Measurements from ENCODE around the gene LRRC25.
"Not testable (repeated sequence)": the region's sequence is repeated elsewhere in the genome, so short reads cannot be mapped to it uniquely, and the experiment has no call there.

Gene LRRC25

DNA sequence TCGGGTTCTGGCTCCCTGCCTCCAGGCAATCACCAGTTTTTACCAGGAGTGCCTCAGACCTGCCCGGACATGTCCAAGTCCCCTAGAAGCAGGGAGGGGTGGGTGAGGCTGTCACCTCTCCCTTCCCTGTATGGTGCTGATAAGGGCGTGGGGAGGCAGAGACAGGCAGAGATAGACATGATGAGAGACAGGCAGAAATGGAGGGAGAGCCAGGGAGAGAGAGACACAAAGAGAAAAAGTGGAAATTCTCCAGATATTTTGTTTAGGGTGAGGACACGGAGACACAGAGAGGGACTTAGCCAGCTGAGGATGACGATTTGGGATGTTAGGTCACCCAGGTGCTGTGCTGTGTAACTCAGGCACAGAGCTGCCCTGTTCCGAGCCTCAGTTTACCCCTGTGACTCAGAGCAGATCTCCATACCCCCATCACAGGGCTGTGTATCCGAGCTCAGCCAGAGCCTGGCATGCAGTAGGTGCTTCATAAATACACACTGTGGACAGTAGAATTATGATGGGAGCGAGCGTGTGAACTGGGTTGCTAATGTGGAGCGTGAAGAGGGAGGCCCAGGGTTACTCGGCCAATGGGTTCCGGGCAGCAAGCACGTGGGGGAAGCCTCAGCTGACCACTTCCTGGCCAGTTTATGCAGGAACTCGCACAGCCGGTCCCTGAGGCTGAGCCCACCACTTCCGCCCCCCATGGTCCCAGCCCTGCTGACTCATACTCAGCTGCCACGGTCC lies 23.4 kb downstream of the LRRC25 start:
- no peak for DNase-seq

DNA sequence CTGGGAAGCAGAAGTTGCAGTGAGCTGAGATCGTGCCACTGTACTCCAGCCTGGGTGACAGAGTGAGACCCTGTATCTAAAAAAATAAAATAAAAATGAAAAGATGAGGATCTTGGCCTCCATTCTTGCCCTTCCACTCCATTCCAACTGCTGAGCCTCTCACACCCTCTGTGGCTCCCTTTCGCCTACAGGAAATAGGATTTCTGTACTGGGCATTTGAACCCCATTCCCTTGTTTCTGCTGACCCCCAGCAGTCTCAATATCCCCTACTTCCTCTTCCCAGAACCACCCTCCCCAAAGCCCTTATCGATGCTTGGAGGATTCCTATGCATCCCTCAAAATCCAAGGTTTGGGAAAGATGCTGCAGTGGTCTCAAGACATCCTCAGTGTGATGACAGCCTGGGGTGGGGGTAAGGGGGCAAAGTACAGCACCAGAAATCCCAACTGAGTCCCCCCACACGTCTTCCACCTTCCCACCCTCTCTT lies 24.0 kb downstream of the LRRC25 start:
- no peak for DNase-seq

DNA sequence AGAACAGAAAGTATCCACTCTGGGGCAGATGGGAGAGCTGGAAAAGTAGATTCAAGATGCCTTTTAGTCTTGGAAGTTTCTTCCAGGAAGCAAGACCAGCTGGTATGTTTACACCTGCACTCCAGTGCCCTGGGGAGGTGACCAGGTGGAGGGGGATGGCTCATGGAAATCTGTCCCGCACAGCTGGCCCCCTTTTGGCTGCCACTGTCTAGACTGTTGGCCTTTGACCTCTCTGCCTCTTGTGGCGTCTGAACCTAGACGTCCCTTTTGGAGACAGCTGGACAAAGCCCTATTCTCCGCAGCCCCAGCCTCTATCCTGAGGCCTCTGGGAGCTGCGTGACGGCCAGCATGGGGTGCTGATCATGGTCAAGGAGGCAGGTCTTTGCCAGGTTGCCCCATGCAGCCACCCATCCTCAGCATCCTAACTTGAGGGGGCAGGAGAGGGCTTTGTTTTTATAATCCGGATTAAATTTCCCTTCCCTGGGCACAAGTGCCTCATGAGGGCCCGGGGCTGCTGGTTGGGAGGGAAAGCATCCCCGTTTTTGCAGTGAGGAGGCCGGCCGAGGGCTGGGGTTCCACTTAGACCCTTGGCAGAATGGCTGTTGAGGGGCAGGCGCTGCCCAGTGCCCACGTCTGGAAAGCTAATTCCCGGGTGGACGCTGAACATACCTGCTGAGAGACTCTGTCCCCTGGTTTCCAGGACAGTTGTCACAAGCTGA lies 28.8 kb downstream of the LRRC25 start:
- DNase-seq = no peak

DNA sequence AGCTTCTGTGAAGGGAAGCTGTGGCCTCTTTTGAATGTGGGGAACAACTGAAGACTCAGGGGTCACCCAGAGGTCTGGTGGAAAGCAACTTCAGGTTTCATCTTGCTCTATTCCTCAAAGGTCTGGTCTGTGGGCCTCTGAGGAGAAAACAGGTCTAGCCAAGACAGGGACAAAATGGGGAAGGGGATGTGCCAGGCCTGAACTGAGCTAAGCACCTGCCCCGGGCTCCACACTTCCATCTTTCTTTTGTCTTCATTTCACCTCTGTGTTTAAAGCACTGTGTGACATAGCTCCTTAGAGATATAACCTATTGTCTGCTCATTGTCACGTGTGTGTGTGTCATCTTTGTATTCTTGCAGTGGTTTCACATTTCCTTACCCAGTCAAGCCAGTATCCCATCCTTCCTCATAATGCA lies 31.4 kb downstream of the LRRC25 start:
- DNase-seq = no peak

DNA sequence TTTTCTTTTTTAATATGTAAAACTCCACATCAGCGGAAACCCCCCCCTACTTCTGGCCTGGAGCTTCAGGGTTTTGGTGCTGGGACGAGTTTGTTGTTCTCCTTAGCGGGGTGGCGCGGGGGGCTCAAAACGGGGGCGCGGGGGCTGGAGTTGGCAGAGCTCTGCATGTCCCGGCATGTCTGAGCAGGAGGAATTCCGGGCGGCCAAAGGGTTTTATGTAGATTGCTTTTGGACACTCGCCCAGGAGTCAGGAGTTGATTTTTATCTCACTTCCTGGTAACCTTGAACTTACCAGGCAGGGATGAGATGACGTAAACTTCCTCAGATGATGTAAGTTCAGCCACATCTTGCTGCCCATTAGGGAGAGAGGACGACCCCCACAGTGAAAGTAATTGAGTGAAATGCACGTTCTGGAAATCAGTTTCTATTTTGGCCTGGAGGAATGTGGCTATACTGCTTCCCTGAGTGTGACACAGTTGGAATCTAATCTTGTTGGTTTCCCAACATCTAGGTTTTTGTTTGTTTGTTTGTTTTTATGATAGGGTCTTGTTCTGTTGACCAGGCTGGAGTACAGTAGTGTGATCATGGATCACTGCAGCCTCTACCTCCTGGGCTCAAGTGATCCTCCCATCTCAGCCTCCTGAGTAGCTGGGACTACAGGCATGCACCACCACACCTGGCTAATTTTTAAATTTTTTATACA lies 32.4 kb downstream of the LRRC25 start:
- DNase-seq = no peak

DNA sequence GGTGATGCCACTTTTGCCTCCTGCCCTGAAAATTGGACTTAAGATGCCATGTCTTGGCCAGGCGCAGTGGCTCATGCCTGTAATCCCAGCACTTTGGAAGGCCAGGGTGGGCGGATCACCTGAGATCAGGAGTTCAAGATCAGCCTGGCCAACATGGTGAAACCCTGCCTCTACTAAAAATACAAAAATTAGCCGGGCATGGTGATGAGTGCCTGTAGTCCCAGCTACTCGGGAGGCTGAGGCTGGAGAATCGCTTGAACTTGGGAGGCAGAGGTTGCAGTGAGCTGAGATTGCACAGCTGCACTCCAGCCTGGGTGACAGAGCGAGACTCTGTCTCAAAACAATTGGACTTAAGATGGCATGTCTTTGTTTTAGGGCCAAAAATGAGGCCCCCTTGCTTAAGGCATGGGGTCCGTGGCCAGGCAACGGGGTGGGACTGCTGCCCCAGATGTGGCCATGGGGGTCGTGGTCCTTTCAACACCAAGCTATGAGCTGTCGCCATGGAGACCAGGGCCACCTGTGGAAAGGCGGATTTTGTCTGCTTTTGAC lies 33.1 kb downstream of the LRRC25 start:
- DNase-seq = not testable (repeated sequence)

DNA sequence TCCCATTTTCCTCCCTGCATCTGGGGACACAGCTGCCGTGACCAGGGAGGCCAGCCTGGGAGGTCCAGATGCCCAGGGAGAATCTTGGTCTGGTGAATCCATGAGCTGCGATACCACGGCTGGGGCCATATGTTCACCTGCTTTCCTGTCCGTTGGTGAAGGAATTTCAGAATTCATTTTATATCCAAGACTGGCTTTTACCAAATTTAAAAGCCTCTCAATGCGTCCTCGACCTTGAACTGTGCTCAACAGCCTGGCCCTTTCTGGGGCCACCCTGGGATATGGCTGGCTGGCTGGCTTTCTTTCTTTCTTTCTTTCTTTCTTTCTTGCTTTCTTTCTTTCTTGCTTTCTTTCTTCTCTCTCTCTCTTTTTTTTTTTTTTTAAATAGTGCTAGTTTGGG lies 33.6 kb downstream of the LRRC25 start:
- DNase-seq = no peak

DNA sequence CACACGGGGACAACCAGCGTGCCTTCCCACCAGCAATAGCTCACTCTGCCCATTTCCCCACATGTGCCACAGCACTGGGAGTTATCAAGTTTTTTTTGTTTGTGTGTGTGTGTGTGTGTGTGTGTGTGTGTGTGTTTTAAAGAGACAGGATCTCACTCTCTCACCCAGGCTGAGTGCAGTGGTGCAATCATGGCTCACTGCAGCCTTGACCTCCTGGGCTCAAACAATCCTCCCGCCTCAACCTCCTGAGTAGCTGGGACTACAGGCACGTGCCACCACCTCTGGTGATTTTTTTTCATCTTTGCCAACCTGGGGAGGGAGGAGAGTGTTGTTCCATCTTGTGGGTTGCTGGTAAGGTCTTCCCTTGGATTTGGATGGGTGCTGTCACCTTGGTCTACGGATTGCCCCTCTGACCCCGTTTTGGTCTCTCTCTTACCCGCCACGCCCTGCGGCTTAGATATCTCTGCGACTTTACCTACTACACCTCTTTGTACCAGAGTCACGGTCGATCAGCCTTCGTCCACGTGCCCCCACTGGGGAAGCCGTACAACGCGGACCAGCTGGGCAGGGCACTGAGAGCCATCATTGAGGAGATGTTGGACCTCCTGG lies 34.4 kb downstream of the LRRC25 start:
- DNase-seq = no peak

DNA sequence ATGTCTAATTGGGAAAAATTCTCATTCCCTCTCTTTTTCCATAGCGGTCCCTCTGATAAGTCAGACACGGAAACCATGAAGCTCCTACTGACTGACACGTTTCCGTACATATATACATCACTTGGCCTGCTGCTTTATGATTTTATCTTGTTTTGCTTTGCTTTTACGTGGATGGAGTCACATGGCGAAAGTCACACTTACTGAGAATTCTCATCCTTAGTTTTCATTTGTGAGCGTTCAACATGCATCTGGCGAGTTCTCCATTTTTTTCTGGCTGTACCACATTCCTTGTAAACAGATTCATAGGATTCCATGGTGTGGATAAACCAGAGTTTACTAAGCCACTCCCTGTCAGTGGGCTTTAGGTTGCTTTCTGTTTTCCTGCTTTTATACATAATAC lies 35.8 kb downstream of the LRRC25 start:
- no peak for DNase-seq

DNA sequence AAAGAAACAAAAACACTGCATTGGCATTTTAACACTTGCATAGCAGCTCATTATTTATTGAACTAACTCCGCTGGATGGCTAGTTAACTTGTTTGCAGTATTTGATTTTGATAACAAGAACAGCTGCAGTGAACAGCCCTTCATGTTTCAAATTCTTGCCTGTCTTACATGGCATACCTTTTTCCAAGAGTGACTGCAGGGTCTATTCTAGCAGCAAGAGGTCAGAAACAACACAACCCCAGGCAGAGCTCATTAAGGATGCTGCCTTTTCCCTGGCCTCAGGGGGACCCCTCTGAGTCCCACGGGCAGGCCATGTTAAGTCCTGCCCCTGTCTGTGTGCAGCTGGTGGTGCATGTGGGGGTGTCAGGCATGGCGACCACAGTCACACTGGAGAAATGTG lies 40.4 kb downstream of the LRRC25 start:
- DNase-seq = no peak

DNA sequence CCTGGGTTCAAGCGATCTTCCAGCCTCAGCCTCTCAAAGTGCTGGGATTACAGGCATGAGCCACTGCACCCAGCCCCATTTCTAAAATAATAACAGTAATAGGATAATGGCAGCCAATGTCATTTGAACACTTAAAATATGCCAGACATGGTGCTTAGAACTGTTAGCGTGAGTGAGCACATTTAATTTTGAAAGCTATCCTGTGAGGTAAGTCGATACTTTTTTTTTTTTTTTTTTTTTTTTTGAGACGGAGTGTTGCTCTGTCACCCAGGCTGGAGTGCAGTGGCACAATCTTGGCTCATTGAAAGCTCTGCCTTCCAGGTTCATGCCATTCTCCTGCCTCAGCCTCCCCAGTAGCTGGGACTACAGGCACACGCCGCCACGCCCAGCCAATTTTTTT lies 42.7 kb downstream of the LRRC25 start:
- not testable (repeated sequence) for DNase-seq

DNA sequence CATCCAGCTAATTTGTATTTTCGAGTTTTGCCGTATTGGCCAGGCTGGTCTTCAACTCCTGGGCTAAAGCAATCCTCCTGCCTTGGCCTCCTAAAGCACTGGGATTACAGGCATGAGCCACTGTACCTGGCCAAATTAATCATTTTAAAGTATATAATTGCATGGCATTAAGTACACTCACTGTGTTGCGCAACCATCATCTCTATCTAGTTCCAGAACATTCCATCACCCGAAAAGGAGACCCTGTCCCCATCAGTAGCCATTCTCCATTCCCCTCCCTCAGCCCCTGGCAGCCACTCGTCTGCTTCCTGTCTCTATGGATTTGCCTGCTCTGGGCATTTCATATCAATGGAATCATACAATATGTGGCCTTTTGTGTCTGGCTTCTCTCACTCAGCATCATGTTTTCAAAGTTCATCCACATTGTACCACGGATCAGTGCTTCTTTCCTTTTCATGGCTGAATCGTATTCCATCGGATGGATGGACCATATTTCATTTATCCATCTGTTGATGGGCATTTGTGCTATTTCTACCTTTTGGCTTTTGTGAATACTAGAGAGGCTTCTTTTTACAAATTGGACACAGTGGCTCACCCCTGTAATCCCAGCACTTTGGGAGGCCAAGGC lies 43.9 kb downstream of the LRRC25 start:
- DNase-seq = no peak

DNA sequence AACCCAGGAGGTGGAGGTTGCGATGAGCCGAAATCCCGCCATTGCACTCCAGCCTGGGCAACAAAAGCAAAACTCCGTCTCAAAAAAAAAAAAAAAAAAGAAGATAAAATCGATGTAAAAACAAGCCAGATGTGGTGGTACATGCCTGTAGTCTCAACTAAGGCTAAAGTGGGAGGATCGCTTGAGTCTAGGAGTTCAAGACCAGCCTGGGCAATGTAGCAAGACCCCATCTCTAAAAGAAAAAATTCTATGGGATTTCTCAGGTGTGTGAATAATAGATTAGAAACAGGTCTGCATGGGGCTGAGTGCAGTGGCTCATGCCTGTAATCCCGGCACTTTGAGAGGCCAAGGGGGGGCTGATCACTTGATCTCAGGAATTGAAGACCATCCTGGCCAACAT lies 45.9 kb downstream of the LRRC25 start:
- DNase-seq = no peak

DNA sequence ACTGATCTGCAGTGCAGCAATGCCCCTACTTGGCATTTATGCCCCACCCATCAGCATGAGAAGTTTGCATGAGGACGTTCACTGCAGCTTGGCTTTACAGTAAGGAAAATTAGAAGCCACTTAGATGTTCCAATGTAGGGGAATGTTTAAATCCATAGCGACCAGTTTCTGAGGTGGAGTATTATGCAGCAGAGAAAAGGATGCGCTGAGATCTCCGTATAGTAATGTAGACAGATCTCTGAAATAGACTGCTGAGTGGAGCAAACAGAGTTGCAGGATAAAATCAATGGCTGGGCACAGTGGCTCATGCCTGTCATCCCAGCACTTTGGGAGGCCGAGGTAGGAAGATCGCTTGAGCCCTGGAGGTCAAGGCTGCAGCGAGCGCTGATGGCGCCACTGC lies 46.9 kb downstream of the LRRC25 start:
- DNase-seq = no peak

DNA sequence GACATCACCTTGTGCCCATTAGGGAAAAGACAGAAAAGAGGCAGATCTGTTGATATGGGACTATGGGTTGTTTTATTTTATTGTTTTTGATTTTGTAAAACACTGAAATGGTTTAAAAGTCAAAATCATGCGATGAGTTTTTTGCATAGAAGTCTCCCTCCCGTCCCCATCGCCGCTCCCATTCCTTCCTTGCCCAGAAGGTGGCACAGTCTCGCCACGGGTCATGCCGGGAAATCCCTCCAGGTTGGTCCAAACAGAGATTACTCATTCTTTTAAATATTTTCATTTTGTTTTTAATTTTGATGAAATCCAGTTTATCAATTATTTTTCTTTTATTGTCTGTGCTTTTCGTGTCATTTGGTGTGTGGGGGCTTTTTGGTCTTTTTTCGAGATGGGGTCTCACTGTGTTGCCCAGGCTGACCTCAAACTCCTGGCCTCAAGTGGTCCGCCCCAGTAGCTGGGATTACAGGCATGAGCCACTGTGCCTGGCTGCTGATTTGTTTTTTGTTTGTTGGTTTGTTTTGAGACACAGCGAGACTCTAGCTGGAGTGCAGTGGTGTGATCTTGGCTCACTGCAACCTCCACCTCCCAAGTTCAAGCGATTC lies 47.8 kb downstream of the LRRC25 start:
- no peak for DNase-seq

DNA sequence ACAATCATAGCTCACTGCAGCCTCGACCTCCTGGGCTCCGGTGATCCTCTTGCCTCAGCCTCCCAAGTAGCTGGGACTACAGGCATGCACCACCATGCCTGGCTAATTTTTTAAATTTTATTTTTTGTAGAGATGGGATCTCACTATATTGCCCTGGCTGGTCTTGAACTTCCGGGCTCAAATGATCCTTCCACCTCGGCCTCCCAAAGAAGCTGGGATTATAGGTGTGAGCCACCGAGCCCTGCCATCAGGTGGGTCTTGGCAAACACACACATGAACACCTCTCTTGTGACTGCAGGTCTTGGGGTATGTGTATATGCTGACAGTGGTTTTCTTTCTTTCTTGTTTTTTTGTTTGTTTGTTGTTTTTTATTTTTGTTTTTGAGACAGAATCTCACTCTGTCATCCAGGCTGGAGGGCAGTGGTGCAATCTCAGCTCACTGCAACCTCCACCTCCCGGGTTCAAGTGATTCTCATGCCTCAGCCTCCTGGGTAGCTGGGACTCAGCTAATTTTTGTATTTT lies 48.5 kb downstream of the LRRC25 start:
- DNase-seq = not testable (repeated sequence)

DNA sequence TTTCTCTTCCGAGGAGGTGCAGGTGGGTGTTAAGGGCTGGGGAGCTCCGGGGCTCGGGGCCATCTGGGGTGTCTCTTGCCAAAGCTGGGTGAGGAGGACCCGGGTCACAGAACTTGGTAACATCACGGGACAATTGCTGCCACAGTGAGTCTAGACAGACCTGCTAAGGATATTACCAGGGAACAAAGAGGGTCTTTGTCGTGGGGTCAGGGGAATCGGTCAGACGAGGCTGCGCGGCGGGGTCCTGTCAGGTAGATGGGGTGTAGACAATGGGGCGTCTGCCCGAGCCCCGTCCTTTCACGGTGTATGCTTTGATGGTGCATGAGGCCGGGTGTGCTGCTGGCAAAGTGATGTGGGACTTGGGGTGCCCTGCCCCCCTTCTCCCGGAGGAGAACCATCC lies 49.3 kb downstream of the LRRC25 start:
- DNase-seq = no peak

DNA sequence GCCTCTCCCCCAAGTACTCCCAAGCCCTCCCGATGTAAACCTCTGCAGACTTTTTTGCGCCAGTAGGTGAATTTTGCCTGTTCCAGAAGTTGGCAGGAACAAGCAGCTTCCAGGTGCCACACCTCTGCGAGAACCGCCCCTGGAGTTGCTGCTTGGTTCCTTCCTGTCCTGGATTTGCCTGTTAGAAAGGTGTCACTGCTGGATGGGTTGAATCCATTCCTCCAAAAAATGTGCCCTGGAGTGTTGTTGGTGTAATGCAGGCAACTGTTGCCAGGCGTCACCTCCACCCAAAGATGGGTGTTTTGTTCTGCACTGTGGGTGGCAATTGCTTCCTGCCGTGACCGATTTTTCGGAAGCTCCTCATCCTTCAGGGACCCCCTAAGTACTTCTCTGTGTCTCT lies 51.3 kb downstream of the LRRC25 start:
- no peak for DNase-seq

DNA sequence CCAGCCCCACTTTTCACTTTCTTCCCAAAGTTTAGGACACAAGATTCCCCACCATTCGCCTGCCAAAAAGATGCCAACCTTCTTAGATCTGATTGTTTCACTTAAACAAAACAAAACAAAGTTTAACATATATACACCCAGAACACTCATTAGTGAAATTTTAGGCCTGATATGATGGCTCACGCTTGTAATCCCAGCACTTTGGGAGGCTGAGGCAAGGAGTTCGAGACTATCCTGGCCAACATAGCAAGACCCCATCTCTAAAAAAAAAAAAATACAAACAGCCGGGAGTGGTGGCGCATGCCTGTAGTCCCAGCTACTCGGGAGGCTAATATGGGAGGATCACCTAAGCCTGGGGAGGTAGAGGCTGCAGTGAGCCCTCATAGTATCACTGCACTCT lies 52.1 kb downstream of the LRRC25 start:
- no peak for DNase-seq

DNA sequence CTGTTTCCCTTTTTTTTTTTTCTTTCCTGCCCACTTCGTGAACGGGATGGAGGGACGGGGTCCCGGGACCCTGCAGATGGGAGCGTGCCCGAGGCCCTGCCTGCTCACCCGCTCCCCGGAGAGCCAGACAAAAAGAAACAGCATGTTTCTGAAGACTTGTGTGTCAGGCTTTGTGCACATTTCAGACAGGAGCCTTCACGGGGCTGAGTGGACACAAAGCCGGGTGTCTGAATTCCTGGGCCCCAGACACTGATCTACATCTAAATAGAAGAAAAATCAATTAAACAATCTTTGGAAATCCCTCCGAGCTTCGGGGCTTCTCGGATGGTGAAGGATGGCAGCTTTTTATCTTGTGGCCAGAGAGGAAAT lies 52.9 kb downstream of the LRRC25 start:
- no peak for DNase-seq

DNA sequence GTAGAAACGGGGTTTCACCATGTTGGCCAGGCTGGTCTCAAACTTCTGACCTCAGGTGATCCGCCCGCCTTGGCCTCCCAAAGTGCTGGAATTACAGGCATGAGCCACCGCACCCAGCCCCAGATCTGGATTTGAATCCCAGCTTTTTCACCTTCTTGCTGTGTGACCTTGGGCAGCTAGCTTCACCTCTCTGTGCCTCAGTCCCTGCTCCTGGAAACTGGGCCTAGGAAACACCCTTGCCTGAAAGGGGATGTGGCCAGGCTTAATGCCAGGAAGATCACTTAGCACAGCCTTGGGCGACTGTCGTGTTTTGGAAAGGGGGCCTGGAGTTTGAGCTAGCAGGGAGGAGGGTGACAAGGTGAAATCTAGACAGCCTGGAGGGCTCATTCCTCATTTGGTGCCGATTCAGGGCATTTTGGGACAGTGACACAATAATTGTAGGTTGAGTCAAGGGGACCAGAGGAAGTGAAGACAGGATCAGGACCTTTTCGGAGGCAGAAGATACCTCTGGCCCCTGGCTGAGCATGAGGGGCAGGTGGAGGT lies 55.3 kb downstream of the LRRC25 start:
- no peak for DNase-seq
